CD4-positive, CD25-positive, alpha-beta regulatory T cell (primary cell): ENCODE results near the gene GTPBP1. TPM values are rescaled to one million over a fixed set of nuclear protein-coding genes. Genes with fewer than 3 reads are reported as not detected.

Source experiments
- ATAC-seq, 2 donors: fragments of 150-1000 bp; cut with Tn5 transposase; one replicate each; pipeline ENCODE4 v1.10.0; 2021; ENCODE audit warnings: low read depth in 2 of 2, moderate number of reproducible peaks in 2 of 2, moderate library complexity in 1 of 2
- DNase-seq, 3 donors: peaks; one replicate each; pipeline versions ENCODE4 v3.0.0 to v3.0.0-alpha.2; 2012 to 2022; ENCODE audit warnings: mixed read lengths in 1 of 3
- H3K27ac ChIP-seq: one replicate; pipeline ENCODE4 v1.7.0; 2013; ENCODE audit warnings: mild to moderate bottlenecking, low read length; ENCODE audit not compliant: insufficient read depth, poor library complexity, severe bottlenecking
- H3K27me3 ChIP-seq: one replicate; pipeline ENCODE4 v1.7.0; 2013; ENCODE audit warnings: low read length; ENCODE audit not compliant: control insufficient read depth, insufficient read depth
- H3K36me3 ChIP-seq: one replicate; pipeline ENCODE4 v1.7.0; 2013; ENCODE audit warnings: mild to moderate bottlenecking, low read length, moderate library complexity; ENCODE audit not compliant: control insufficient read depth, insufficient read depth
- H3K4me1 ChIP-seq: 2 replicates; pipeline ENCODE4 v1.7.0; 2013; ENCODE audit warnings: mild to moderate bottlenecking, low read length; ENCODE audit not compliant: insufficient read depth, control insufficient read depth, poor library complexity, severe bottlenecking
- H3K4me3 ChIP-seq: one replicate; pipeline ENCODE4 v1.7.0; 2013; ENCODE audit warnings: low read depth, mild to moderate bottlenecking, low read length, moderate library complexity
- H3K9me3 ChIP-seq, 2 experiments: 1 replicate in 1 of 2; 2 replicates in 1 of 2; pipeline ENCODE4 v1.7.0; 2013; ENCODE audit warnings: low read length in 2 of 2, mild to moderate bottlenecking in 1 of 2, moderate library complexity in 1 of 2; ENCODE audit not compliant: control insufficient read depth in 2 of 2
- H3K27ac Mint-ChIP-seq, 3 donors: one replicate each; pipeline ENCODE4 v1.8.0; 2020 to 2022; ENCODE audit warnings: mild to moderate bottlenecking in 3 of 3, mixed read lengths in 3 of 3, moderate library complexity in 2 of 3
- H3K27me3 Mint-ChIP-seq: one replicate; pipeline ENCODE4 v1.8.0; 2022; ENCODE audit warnings: mild to moderate bottlenecking, mixed read lengths
- H3K36me3 Mint-ChIP-seq: one replicate; pipeline ENCODE4 v1.8.0; 2020; ENCODE audit warnings: mixed read lengths
- H3K4me1 Mint-ChIP-seq, 4 donors: one replicate each; pipeline ENCODE4 v1.8.0; 2020 to 2022; ENCODE audit warnings: mixed read lengths in 4 of 4, mild to moderate bottlenecking in 1 of 4
- H3K4me3 Mint-ChIP-seq, 4 donors: one replicate each; pipeline ENCODE4 v1.8.0; 2020 to 2022; ENCODE audit warnings: mild to moderate bottlenecking in 4 of 4, mixed read lengths in 4 of 4, moderate library complexity in 3 of 4
- H3K9me3 Mint-ChIP-seq, 7 donors: one replicate each; pipeline ENCODE4 v1.8.0; 2020 to 2022; ENCODE audit warnings: mixed read lengths in 7 of 7, mild to moderate bottlenecking in 3 of 7, moderate library complexity in 2 of 7
- polyA plus RNA-seq, 4 donors: library from polyadenylated mRNA; unstranded; fragments of 300-500 nt; fragmentation: Illumina TruSeq; gene quantifications; one replicate each; pipeline ENCODE4 v1.2.3, GENCODE V29; 2021
- total RNA-seq: library from RNA; stranded (reverse); gene quantifications from one replicate; pipeline ENCODE4 v1.2.3, GENCODE V29; 2022

Gene GTPBP1
- total and polyA plus RNA-seq, 5 donors from 2014 or later = 25.4 to 285 (median 25.8) TPM

GRCh38 chr22:38753948-38754750 lies 48.4 kb downstream of the GTPBP1 start:
- ATAC-seq = no peak

GRCh38 chr22:38754751-38755154 lies 49.0 kb downstream of the GTPBP1 start:
- peak overlapping the region; percentile 76 for H3K27ac ChIP-seq
- no peaks in the 10 kb centered on the region for H3K27me3 Mint-ChIP-seq
- H3K4me1 ChIP-seq = peaks cover 81% of the 10 kb centered on the region
- peak in 1 of 3 donors; percentile 71 for DNase-seq
- H3K4me1 Mint-ChIP-seq = peaks cover 5 to 73% (median 50%) of the 10 kb centered on the region in 4 donors
- ATAC-seq = no peak
- peak overlapping the region; percentile 94 to 96 (median 95) for H3K27ac Mint-ChIP-seq
- H3K9me3 Mint-ChIP-seq = peaks cover 0 to 3% (median 0%) of the 10 kb centered on the region in 7 donors
- no peaks in the 10 kb centered on the region for H3K27me3 ChIP-seq
- H3K36me3 ChIP-seq = peaks cover 30% of the 10 kb centered on the region
- no peaks in the 10 kb centered on the region for H3K9me3 ChIP-seq
- peak overlapping the region; percentile 98 to 100 (median 99) for H3K4me3 Mint-ChIP-seq
- peak overlapping the region; percentile 96 for H3K4me3 ChIP-seq
- H3K36me3 Mint-ChIP-seq = peaks cover 34% of the 10 kb centered on the region

More at GRCh38 chr22:38753948-38754750, 48.4 kb downstream of the GTPBP1 start:
- no peaks in the 10 kb centered on the region for H3K9me3 ChIP-seq
- H3K36me3 ChIP-seq = peaks cover 36% of the 10 kb centered on the region
- peak overlapping the region; percentile 96 for H3K4me3 ChIP-seq
- H3K4me1 ChIP-seq = peaks cover 80% of the 10 kb centered on the region
- peaks cover 0 to 3% (median 0%) of the 10 kb centered on the region in 7 donors for H3K9me3 Mint-ChIP-seq
- peak overlapping the region; percentile 76 for H3K27ac ChIP-seq
- H3K36me3 Mint-ChIP-seq = peaks cover 37% of the 10 kb centered on the region
- peak in 1 of 3 donors; percentile 68 for DNase-seq
- H3K27me3 Mint-ChIP-seq = no peaks in the 10 kb centered on the region
- peaks cover 5 to 73% (median 49%) of the 10 kb centered on the region in 4 donors for H3K4me1 Mint-ChIP-seq
- H3K4me3 Mint-ChIP-seq = peak overlapping the region; percentile 98 to 100 (median 99)
- H3K27me3 ChIP-seq = no peaks in the 10 kb centered on the region
- peak overlapping the region; percentile 94 to 100 (median 95) for H3K27ac Mint-ChIP-seq

GRCh38 chr22:38755155-38755910 lies 49.6 kb downstream of the GTPBP1 start:
- H3K4me3 ChIP-seq = peak overlapping the region; percentile 96
- Mint-ChIP-seq H3K4me3 (peak overlapping the region; percentile 98 to 100 (median 99)), H3K9me3 (peaks cover 0 to 3% (median 0%) of the 10 kb centered on the region in 7 donors), H3K27me3 (no peaks in the 10 kb centered on the region), H3K36me3 (peaks cover 30% of the 10 kb centered on the region), H3K27ac (peak overlapping the region; percentile 94 to 96 (median 95)), H3K4me1 (peaks cover 5 to 68% (median 49%) of the 10 kb centered on the region in 4 donors)
- DNase-seq (peak; percentile 51 to 64 (median 52)), ATAC-seq (peak; percentile 2 to 12)
- H3K9me3 ChIP-seq = no peaks in the 10 kb centered on the region
- H3K36me3 ChIP-seq = peaks cover 24% of the 10 kb centered on the region
- H3K4me1 ChIP-seq = peaks cover 75% of the 10 kb centered on the region
- no peaks in the 10 kb centered on the region for H3K27me3 ChIP-seq
- H3K27ac ChIP-seq = peak overlapping the region; percentile 76

GRCh38 chr22:38755911-38756532 lies 50.3 kb downstream of the GTPBP1 start, which contains the start of gene SUN2:
Gene SUN2 (minus strand): TSS chr22:38755998. CDS start chr22:38752628, 3,370 bp downstream.
- Histone ChIP-seq H3K4me3 (peak within 1 kb of the TSS; percentile 96), H3K4me1 (peaks cover 68% of the 10 kb centered on the region), H3K27me3 (no peaks in the 10 kb centered on the region), H3K36me3 (peaks cover 18% of the 10 kb centered on the region), H3K27ac (peak within 1 kb of the TSS; percentile 76), H3K9me3 (no peaks in the 10 kb centered on the region)
- ATAC-seq = peak; percentile 81 to 83
- no peaks in the 10 kb centered on the region for H3K27me3 Mint-ChIP-seq
- H3K4me3 Mint-ChIP-seq = peak within 1 kb of the TSS; percentile 98 to 100 (median 99)
- peak within 1 kb of the TSS; percentile 95 to 96 (median 96) for H3K27ac Mint-ChIP-seq
- DNase-seq = peak; percentile 93 to 94 (median 94)
- peaks cover 0 to 3% (median 0%) of the 10 kb centered on the region in 7 donors for H3K9me3 Mint-ChIP-seq
- peaks cover 5 to 63% (median 50%) of the 10 kb centered on the region in 4 donors for H3K4me1 Mint-ChIP-seq
- peaks cover 29% of the 10 kb centered on the region for H3K36me3 Mint-ChIP-seq

GRCh38 chr22:38756711-38757463 lies 51.1 kb downstream of the GTPBP1 start:
- no peaks in the 10 kb centered on the region for H3K9me3 ChIP-seq
- H3K36me3 ChIP-seq = peaks cover 14% of the 10 kb centered on the region
- H3K4me1 ChIP-seq = peaks cover 60% of the 10 kb centered on the region
- no peaks in the 10 kb centered on the region for H3K27me3 ChIP-seq
- H3K4me3 ChIP-seq = peak overlapping the region; percentile 85
- peak overlapping the region; percentile 76 for H3K27ac ChIP-seq
- Mint-ChIP-seq H3K27me3 (no peaks in the 10 kb centered on the region), H3K4me3 (peak overlapping the region; percentile 88 to 99 (median 95)), H3K36me3 (peaks cover 22% of the 10 kb centered on the region), H3K4me1 (peaks cover 2 to 54% (median 43%) of the 10 kb centered on the region in 4 donors), H3K27ac (peak overlapping the region; percentile 93 to 96 (median 95)), H3K9me3 (peaks cover 0 to 3% (median 0%) of the 10 kb centered on the region in 7 donors)
- DNase-seq = peak in 2 of 3 donors; percentile 32 to 55
- no peak for ATAC-seq

GRCh38 chr22:38757464-38757757 lies 51.7 kb downstream of the GTPBP1 start:
- Mint-ChIP-seq H3K9me3 (peaks cover 0 to 3% (median 0%) of the 10 kb centered on the region in 7 donors), H3K4me3 (peak overlapping the region; percentile 88 to 99 (median 95)), H3K4me1 (peaks cover 0 to 49% (median 40%) of the 10 kb centered on the region in 4 donors), H3K27ac (peak overlapping the region; percentile 75 to 96 (median 93)), H3K27me3 (no peaks in the 10 kb centered on the region), H3K36me3 (peaks cover 17% of the 10 kb centered on the region)
- Histone ChIP-seq H3K27me3 (no peaks in the 10 kb centered on the region), H3K9me3 (no peaks in the 10 kb centered on the region), H3K4me3 (peak overlapping the region; percentile 85), H3K4me1 (peaks cover 55% of the 10 kb centered on the region), H3K36me3 (peaks cover 10% of the 10 kb centered on the region), H3K27ac (peak overlapping the region; percentile 76)
- DNase-seq (no peak), ATAC-seq (no peak)
